Measurements from ENCODE around the gene APLN. TPM values are rescaled to one million over a fixed set of nuclear protein-coding genes. Genes with fewer than 3 reads are reported as not detected.

The APLN gene
- total RNA-seq, 6 experiments from 2014 or later, result 0.09 to 0.37 (median 0.27) TPM; not detected in 1

DNA sequence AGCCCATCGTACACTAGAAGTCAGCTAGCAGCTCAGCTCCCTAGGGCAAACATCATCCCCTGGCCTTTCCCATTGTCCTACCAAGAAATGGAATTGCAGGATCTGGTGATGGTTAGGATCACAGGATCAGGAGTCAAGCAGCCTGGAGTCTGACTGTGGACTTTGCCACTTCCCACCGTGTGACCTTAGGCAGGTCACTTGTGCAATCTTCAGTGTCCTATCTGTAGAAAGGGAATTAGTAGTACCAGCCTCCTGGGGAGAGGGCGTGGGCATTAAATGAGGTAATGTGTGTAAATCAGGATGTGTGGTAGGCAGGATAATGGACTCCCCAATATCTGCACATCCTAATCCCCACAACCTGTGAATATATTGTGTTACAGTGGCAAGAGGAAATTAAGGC lies 38.6 kb upstream of the APLN start:
- Mint-ChIP-seq H3K27me3 (ENCODE audit: insufficient read depth) (peaks cover 6% of the 10 kb centered on the region), H3K36me3 (ENCODE audit: low read depth) (no peaks in the 10 kb centered on the region), H3K9me3 (no peaks in the 10 kb centered on the region), H3K4me3 (no peak overlapping the region), H3K27ac (no peak overlapping the region), H3K4me1 (ENCODE audit: low read depth) (peaks cover 6% of the 10 kb centered on the region; the same call in 1 of the 2 replicates)
- TF ChIP-seq, protein P1, sequence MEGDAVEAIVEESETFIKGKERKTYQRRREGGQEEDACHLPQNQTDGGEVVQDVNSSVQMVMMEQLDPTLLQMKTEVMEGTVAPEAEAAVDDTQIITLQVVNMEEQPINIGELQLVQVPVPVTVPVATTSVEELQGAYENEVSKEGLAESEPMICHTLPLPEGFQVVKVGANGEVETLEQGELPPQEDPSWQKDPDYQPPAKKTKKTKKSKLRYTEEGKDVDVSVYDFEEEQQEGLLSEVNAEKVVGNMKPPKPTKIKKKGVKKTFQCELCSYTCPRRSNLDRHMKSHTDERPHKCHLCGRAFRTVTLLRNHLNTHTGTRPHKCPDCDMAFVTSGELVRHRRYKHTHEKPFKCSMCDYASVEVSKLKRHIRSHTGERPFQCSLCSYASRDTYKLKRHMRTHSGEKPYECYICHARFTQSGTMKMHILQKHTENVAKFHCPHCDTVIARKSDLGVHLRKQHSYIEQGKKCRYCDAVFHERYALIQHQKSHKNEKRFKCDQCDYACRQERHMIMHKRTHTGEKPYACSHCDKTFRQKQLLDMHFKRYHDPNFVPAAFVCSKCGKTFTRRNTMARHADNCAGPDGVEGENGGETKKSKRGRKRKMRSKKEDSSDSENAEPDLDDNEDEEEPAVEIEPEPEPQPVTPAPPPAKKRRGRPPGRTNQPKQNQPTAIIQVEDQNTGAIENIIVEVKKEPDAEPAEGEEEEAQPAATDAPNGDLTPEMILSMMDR (IDR thresholded peaks at IDR 0.05), result no peak
- DNase-seq, result no peak

DNA sequence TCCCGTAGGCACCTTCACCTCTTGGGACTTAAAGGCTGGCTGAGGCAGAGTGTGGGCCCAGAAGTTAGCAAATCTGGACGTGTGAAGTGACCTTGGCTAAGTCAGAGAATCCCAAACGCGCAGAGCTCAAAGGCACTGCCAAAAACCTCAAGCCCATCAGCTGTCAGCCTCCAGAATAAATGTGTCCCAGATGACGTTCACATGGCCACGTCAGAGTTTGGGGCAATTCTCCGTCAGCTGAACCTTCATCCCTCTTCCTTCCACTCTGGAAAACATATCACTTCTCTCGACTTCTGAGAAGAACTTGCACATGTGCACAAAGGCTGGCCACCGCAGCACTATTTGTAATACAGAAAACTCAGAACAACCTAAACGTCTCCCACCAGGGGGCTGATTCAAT lies 35.7 kb upstream of the APLN start:
- Mint-ChIP-seq H3K9me3 (no peaks in the 10 kb centered on the region), H3K36me3 (ENCODE audit: low read depth) (no peaks in the 10 kb centered on the region), H3K4me1 (ENCODE audit: low read depth) (no peaks in the 10 kb centered on the region), H3K27ac (no peak overlapping the region), H3K4me3 (no peak overlapping the region), H3K27me3 (ENCODE audit: insufficient read depth) (peaks cover 12% of the 10 kb centered on the region)
- no peak for DNase-seq
- TF ChIP-seq, protein P1 (IDR thresholded peaks at IDR 0.05), result no peak

DNA sequence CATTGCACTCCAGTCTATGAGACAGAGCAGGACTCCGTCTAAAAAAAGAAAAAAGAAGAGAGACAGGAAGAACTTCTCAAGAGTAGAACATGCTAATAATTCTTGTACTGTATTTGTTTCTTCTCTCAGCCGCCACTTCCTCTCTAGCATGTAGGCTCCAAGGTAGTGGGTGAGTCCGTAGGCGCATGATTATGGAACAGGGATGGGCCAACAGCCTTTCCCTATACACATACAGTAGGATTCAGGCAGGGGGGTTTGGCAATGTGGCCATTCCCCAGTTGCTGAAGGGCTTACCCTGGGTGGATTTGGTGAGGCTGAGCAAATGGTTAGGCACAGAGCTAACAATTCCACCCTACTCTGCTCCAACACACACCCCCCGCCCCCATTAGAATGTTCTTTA lies 35.0 kb upstream of the APLN start:
- H3K4me3 Mint-ChIP-seq, result no peak overlapping the region
- DNase-seq, result no peak
- H3K36me3 Mint-ChIP-seq (ENCODE audit: low read depth), result no peaks in the 10 kb centered on the region
- no peaks in the 10 kb centered on the region for H3K4me1 Mint-ChIP-seq (ENCODE audit: low read depth)
- no peak overlapping the region for H3K27ac Mint-ChIP-seq
- H3K9me3 Mint-ChIP-seq, result no peaks in the 10 kb centered on the region
- TF ChIP-seq, protein P1 (IDR thresholded peaks at IDR 0.05), result no peak
- H3K27me3 Mint-ChIP-seq (ENCODE audit: insufficient read depth), result peaks cover 8% of the 10 kb centered on the region

DNA sequence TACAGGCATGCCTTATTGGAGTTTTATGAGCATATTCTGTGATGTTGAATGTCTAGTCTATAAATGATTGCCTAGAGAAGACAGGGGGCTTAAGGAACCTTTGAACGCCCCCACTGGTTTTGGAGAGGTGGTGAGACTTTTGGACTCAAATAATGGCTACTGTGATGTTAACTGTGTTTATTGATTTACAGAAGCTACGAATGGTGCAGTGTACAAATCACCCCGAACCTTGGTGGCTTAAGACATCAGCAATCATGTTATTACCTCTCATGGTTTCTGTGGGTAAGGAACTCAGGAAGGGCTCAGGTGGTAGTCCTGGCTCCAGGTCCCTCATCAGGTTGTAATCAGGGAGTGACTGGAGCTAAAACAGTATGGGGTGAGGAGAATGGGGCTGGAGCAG lies 33.3 kb upstream of the APLN start:
- Mint-ChIP-seq H3K27me3 (ENCODE audit: insufficient read depth) (peaks cover 8% of the 10 kb centered on the region), H3K4me3 (no peak overlapping the region), H3K4me1 (ENCODE audit: low read depth) (no peaks in the 10 kb centered on the region), H3K36me3 (ENCODE audit: low read depth) (no peaks in the 10 kb centered on the region), H3K27ac (no peak overlapping the region), H3K9me3 (no peaks in the 10 kb centered on the region)
- TF ChIP-seq, protein P1 (IDR thresholded peaks at IDR 0.05), result no peak
- DNase-seq, result no peak

DNA sequence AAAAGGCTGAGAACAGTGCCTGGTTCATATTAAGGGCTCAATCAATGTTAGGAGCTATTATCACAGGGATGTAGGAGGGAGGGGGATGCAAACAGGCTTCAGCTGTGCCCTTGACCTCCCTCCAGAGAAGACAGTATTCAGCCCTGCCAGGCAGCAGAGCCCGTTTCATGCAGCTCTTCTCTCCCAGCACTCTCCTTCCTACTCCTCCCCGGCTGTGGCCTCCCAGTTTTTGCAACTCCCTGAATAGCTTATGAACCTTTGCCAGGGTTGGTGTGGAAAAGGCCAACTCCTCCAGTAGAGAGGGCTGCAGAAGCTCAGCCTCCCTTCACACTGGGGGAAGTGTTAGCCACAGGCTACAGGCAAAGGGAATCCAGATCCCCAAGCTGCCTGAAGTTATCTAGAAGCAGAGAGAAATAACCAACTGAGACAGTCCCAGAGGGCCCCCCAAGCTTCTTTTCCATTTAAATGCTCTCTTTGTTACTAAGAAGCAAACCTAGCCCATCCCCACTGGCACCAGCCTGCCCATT lies 31.7 kb upstream of the APLN start:
- Mint-ChIP-seq H3K36me3 (ENCODE audit: low read depth) (no peaks in the 10 kb centered on the region), H3K4me1 (ENCODE audit: low read depth) (no peaks in the 10 kb centered on the region), H3K27ac (no peak overlapping the region), H3K4me3 (no peak overlapping the region), H3K9me3 (no peaks in the 10 kb centered on the region), H3K27me3 (ENCODE audit: insufficient read depth) (peaks cover 8% of the 10 kb centered on the region)
- no peak for DNase-seq
- TF ChIP-seq, protein P1 (IDR thresholded peaks at IDR 0.05), result no peak

DNA sequence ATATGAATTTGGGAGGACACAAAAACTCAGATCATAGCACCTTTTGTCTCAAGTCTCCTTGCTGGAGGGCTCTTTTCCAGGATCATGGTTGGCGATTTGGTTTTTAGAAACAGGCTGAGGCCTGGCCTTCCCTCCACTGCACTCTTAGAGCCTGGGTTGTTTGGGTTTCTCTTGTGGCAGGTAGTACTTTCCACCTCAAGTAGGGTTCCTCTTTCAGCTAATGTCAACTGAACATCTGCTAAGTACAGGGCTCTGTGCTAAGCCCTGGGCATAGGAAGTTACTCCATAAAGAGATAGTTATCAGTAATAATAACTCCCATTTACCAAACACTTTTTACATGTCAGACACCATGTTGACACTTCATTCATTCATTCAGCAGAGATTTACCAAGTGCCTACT lies 28.2 kb upstream of the APLN start:
- Mint-ChIP-seq H3K4me3 (no peak overlapping the region), H3K27me3 (ENCODE audit: insufficient read depth) (peaks cover 9% of the 10 kb centered on the region), H3K9me3 (no peaks in the 10 kb centered on the region), H3K27ac (no peak overlapping the region), H3K36me3 (ENCODE audit: low read depth) (no peaks in the 10 kb centered on the region), H3K4me1 (ENCODE audit: low read depth) (peaks cover 5% of the 10 kb centered on the region; the same call in 1 of the 2 replicates)
- no peak for DNase-seq
- TF ChIP-seq, protein P1 (IDR thresholded peaks at IDR 0.05), result no peak

Measured in HFFc6 (cell line).